ENCODE data around the gene SLC1A4.

SLC1A4 gene

GRCh38 chr2:64952511-64953482 lies 36.4 kb upstream of the SLC1A4 start:
- TF ChIP-seq, protein P1, sequence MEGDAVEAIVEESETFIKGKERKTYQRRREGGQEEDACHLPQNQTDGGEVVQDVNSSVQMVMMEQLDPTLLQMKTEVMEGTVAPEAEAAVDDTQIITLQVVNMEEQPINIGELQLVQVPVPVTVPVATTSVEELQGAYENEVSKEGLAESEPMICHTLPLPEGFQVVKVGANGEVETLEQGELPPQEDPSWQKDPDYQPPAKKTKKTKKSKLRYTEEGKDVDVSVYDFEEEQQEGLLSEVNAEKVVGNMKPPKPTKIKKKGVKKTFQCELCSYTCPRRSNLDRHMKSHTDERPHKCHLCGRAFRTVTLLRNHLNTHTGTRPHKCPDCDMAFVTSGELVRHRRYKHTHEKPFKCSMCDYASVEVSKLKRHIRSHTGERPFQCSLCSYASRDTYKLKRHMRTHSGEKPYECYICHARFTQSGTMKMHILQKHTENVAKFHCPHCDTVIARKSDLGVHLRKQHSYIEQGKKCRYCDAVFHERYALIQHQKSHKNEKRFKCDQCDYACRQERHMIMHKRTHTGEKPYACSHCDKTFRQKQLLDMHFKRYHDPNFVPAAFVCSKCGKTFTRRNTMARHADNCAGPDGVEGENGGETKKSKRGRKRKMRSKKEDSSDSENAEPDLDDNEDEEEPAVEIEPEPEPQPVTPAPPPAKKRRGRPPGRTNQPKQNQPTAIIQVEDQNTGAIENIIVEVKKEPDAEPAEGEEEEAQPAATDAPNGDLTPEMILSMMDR (IDR thresholded peaks at IDR 0.05; ENCODE audit: low read length): no peak
- no peak for TF ChIP-seq EZH2phosphoT487 (IDR thresholded peaks at IDR 0.05; ENCODE audit: low read length)
- TF ChIP-seq EZH2 (optimal IDR thresholded peaks at IDR 0.05; ENCODE audit: low read depth, low read length): no peak
- Histone ChIP-seq H3K27ac (ENCODE audit: low read length) (no peak overlapping the region), H3K4me2 (ENCODE audit: low read depth, low read length) (no peak overlapping the region), H2AFZ (ENCODE audit: low read length) (no peak overlapping the region), H3K36me3 (replicated peaks; ENCODE audit: insufficient read depth, low read length) (no peaks in the 10 kb centered on the region), H3K27me3 (replicated peaks; ENCODE audit: insufficient read depth, low read length) (no peaks in the 10 kb centered on the region), H4K20me1 (ENCODE audit: insufficient read depth, low read length) (no peaks in the 10 kb centered on the region), H3K9me3 (replicated peaks; ENCODE audit: insufficient read depth, low read length) (no peaks in the 10 kb centered on the region), H3F3A (ENCODE audit: insufficient read depth, low read length) (peaks cover 12% of the 10 kb centered on the region), H3K4me3 (ENCODE audit: low read length) (no peak overlapping the region), H3K9ac (ENCODE audit: low read length) (no peak overlapping the region), H3K9me2 (replicated peaks; ENCODE audit: insufficient read depth, low read length) (no peaks in the 10 kb centered on the region), H3K4me1 (ENCODE audit: low read length) (peaks cover 18% of the 10 kb centered on the region), H3K79me2 (ENCODE audit: low read length) (no peaks in the 10 kb centered on the region)
- DNase-seq: no peak

- Histone ChIP-seq H3F3A (ENCODE audit: insufficient read depth, low read length) (peaks cover 6% of the 10 kb centered on the region), H3K4me2 (ENCODE audit: low read depth, low read length) (no peak overlapping the region), H3K27me3 (replicated peaks; ENCODE audit: insufficient read depth, low read length) (no peaks in the 10 kb centered on the region), H4K20me1 (ENCODE audit: insufficient read depth, low read length) (no peaks in the 10 kb centered on the region), H3K9me3 (replicated peaks; ENCODE audit: insufficient read depth, low read length) (no peaks in the 10 kb centered on the region), H3K4me3 (ENCODE audit: low read length) (no peak overlapping the region), H3K36me3 (replicated peaks; ENCODE audit: insufficient read depth, low read length) (no peaks in the 10 kb centered on the region), H3K27ac (ENCODE audit: low read length) (no peak overlapping the region), H3K9ac (ENCODE audit: low read length) (no peak overlapping the region), H3K79me2 (ENCODE audit: low read length) (no peaks in the 10 kb centered on the region), H3K4me1 (ENCODE audit: low read length) (peaks cover 8% of the 10 kb centered on the region), H3K9me2 (replicated peaks; ENCODE audit: insufficient read depth, low read length) (no peaks in the 10 kb centered on the region), H2AFZ (ENCODE audit: low read length) (no peak overlapping the region)
- TF ChIP-seq, protein P1 (IDR thresholded peaks at IDR 0.05; ENCODE audit: low read length): no peak
- TF ChIP-seq EZH2phosphoT487 (IDR thresholded peaks at IDR 0.05; ENCODE audit: low read length) (no peak), EZH2 (optimal IDR thresholded peaks at IDR 0.05; ENCODE audit: low read depth, low read length) (no peak)
- DNase-seq: no peak
Observed at GRCh38 chr2:64955467-64955866, 33.7 kb upstream of the SLC1A4 start.

- H3K9me2 ChIP-seq (replicated peaks; ENCODE audit: insufficient read depth, low read length): no peaks in the 10 kb centered on the region
- H3K9ac ChIP-seq (ENCODE audit: low read length): no peak overlapping the region
- DNase-seq: no peak
- H3K79me2 ChIP-seq (ENCODE audit: low read length): no peaks in the 10 kb centered on the region
- H3K4me1 ChIP-seq (ENCODE audit: low read length): no peaks in the 10 kb centered on the region
- no peaks in the 10 kb centered on the region for H3K27me3 ChIP-seq (replicated peaks; ENCODE audit: insufficient read depth, low read length)
- no peaks in the 10 kb centered on the region for H4K20me1 ChIP-seq (ENCODE audit: insufficient read depth, low read length)
- no peak overlapping the region for H3K27ac ChIP-seq (ENCODE audit: low read length)
- H3K4me3 ChIP-seq (ENCODE audit: low read length): no peak overlapping the region
- H2AFZ ChIP-seq (ENCODE audit: low read length): no peak overlapping the region
- no peaks in the 10 kb centered on the region for H3K36me3 ChIP-seq (replicated peaks; ENCODE audit: insufficient read depth, low read length)
- no peaks in the 10 kb centered on the region for H3K9me3 ChIP-seq (replicated peaks; ENCODE audit: insufficient read depth, low read length)
- H3K4me2 ChIP-seq (ENCODE audit: low read depth, low read length): no peak overlapping the region
- TF ChIP-seq EZH2phosphoT487 (IDR thresholded peaks at IDR 0.05; ENCODE audit: low read length): no peak
- TF ChIP-seq, protein P1 (IDR thresholded peaks at IDR 0.05; ENCODE audit: low read length): no peak
- no peak for TF ChIP-seq EZH2 (optimal IDR thresholded peaks at IDR 0.05; ENCODE audit: low read depth, low read length)
- H3F3A ChIP-seq (ENCODE audit: insufficient read depth, low read length): no peaks in the 10 kb centered on the region
Observed at GRCh38 chr2:64957109-64957903, 31.9 kb upstream of the SLC1A4 start.
